H1 (cell line): Measurements from ENCODE around the gene SLC26A1. TPM values are rescaled to one million over a fixed set of nuclear protein-coding genes. Genes with fewer than 3 reads are reported as not detected.
A peak's percentile ranks its signal among the peaks of the same experiment; 100 is the strongest.

Experiments used
- CTCF ChIA-PET: fragments of 300-600 bp; sonication (Branson Sonifier 250); formaldehyde crosslinking; loops from one replicate; lab custom pipeline; 2021; ENCODE audit not compliant: partially characterized antibody; lab: Charles Lee
- POLR2A ChIA-PET: fragments of 300-600 bp; sonication (Branson Sonifier 250); formaldehyde crosslinking; loops from one replicate; lab custom pipeline; 2021; ENCODE audit warnings: inconsistent platforms; ENCODE audit not compliant: partially characterized antibody; lab: Charles Lee
- DNase-seq, 2 experiments: peaks; one replicate each; pipeline versions ENCODE4 v3.0.0 to v3.0.0-alpha.2; 2010 to 2022; ENCODE audit warnings: low spot score in 2 of 2, low read depth in 1 of 2, mixed read lengths in 1 of 2
- FAIRE-seq: peaks from 2 replicates; lab custom pipeline; 2011; peaks lifted over from hg19 to GRCh38; lab: Jason Lieb, UNC
- H2AFZ ChIP-seq: 2 replicates; pipeline ENCODE4 v1.8.1; 2012; ENCODE audit warnings: low read length, inconsistent platforms
- H2AK5ac ChIP-seq: 2 replicates; pipeline ENCODE4 v1.6.1; 2013; ENCODE audit warnings: low read depth, low read length
- H2BK120ac ChIP-seq: replicated peaks from 2 replicates; pipeline ENCODE3; 2013; ENCODE audit warnings: low read depth, low read length, inconsistent platforms
- H2BK12ac ChIP-seq: 2 replicates; pipeline ENCODE4 v1.6.1; 2013; ENCODE audit warnings: low read depth, low read length
- H2BK15ac ChIP-seq: 2 replicates; pipeline ENCODE4 v1.6.1; 2013; ENCODE audit warnings: low read length
- H2BK20ac ChIP-seq: 2 replicates; pipeline ENCODE4 v1.6.1; 2013; ENCODE audit warnings: low read length
- H2BK5ac ChIP-seq: 2 replicates; pipeline ENCODE4 v1.6.1; 2013; ENCODE audit warnings: low read depth, low read length
- H3K14ac ChIP-seq: 2 replicates; pipeline ENCODE4 v1.6.1; 2013; ENCODE audit warnings: inconsistent platforms; ENCODE audit not compliant: insufficient read length
- H3K18ac ChIP-seq: 2 replicates; pipeline ENCODE4 v1.6.1; 2013; ENCODE audit warnings: low read length; ENCODE audit errors: extremely low read depth
- H3K23ac ChIP-seq: 2 replicates; pipeline ENCODE4 v1.6.1; 2013; ENCODE audit warnings: inconsistent platforms; ENCODE audit not compliant: insufficient read length
- H3K23me2 ChIP-seq: 2 replicates; pipeline ENCODE4 v1.6.1; 2013; ENCODE audit warnings: low read depth, low read length
- H3K27ac ChIP-seq: 2 replicates; pipeline ENCODE4 v1.6.1; 2011; ENCODE audit warnings: low read depth, low read length, inconsistent platforms
- H3K27me3 ChIP-seq, 4 experiments: replicated peaks in 1 of 4; 1 replicate in 1 of 4; 2 replicates in 3 of 4; pipeline versions ENCODE4 v1.6.1 to v1.8.1; 2011 to 2013; ENCODE audit warnings: low read length in 3 of 4, mild to moderate bottlenecking in 3 of 4, inconsistent platforms in 2 of 4, mixed read lengths in 2 of 4, moderate library complexity in 1 of 4; ENCODE audit not compliant: control insufficient read depth in 3 of 4, insufficient read depth in 3 of 4; ENCODE audit errors: extremely low read depth in 1 of 4
- H3K36me3 ChIP-seq, 4 experiments: 2 replicates each; pipeline versions ENCODE4 v1.6.1 to v1.8.1; 2011 to 2013; ENCODE audit warnings: mild to moderate bottlenecking in 4 of 4, low read length in 3 of 4, moderate library complexity in 2 of 4, control low read depth in 1 of 4, inconsistent platforms in 1 of 4; ENCODE audit not compliant: insufficient read depth in 4 of 4, control insufficient read depth in 2 of 4
- H3K4ac ChIP-seq: replicated peaks from 2 replicates; pipeline ENCODE3; 2013; ENCODE audit warnings: low read length, low read depth, mixed read lengths, inconsistent platforms; ENCODE audit not compliant: insufficient read length
- H3K4me1 ChIP-seq, 4 experiments: replicated peaks in 1 of 4; 1 replicate in 1 of 4; 2 replicates in 3 of 4; pipeline versions ENCODE4 v1.6.1 to v1.8.1; 2011 to 2013; ENCODE audit warnings: low read length in 3 of 4, inconsistent platforms in 2 of 4, mixed read lengths in 1 of 4; ENCODE audit not compliant: insufficient read depth in 4 of 4, control insufficient read depth in 3 of 4
- H3K4me2 ChIP-seq, 2 experiments: 2 replicates each; pipeline versions ENCODE4 v1.6.1 to v1.8.1; 2011 to 2013; ENCODE audit warnings: low read depth in 2 of 2, low read length in 2 of 2, control low read depth in 1 of 2, inconsistent platforms in 1 of 2, mild to moderate bottlenecking in 1 of 2; ENCODE audit not compliant: insufficient read depth in 1 of 2
- H3K4me3 ChIP-seq, 4 experiments: fragments of 200-600, 300-600 bp in 1 of 4; sonication (generic), shearing (Covaris generic), sonication (Bioruptor Twin) in 1 of 4; 2 replicates each; pipeline versions ENCODE4 v1.5.1 to v1.8.1; 2011 to 2016; ENCODE audit warnings: low read length in 4 of 4, low read depth in 3 of 4, control low read depth in 2 of 4, inconsistent platforms in 2 of 4, mild to moderate bottlenecking in 2 of 4, mixed read lengths in 1 of 4, moderate library complexity in 1 of 4; ENCODE audit not compliant: insufficient read depth in 2 of 4; ENCODE audit errors: extremely low read depth in 1 of 4
- H3K56ac ChIP-seq: replicated peaks from 2 replicates; pipeline ENCODE3; 2013; ENCODE audit warnings: low read depth, mild to moderate bottlenecking, mixed read lengths, low read length, inconsistent platforms; ENCODE audit not compliant: insufficient read length
- H3K79me1 ChIP-seq: 2 replicates; pipeline ENCODE4 v1.6.1; 2013; ENCODE audit warnings: low read depth, low read length, control low read depth
- H3K79me2 ChIP-seq, 2 experiments: 2 replicates each; pipeline versions ENCODE4 v1.6.1 to v1.8.1; 2012 to 2013; ENCODE audit warnings: low read length in 2 of 2, mild to moderate bottlenecking in 2 of 2, inconsistent platforms in 1 of 2; ENCODE audit not compliant: insufficient read depth in 2 of 2, control insufficient read depth in 1 of 2
- H3K9ac ChIP-seq, 4 experiments: replicated peaks in 1 of 4; 1 replicate in 1 of 4; 2 replicates in 3 of 4; pipeline versions ENCODE4 v1.6.1 to v1.8.1; 2011 to 2013; ENCODE audit warnings: low read depth in 3 of 4, low read length in 3 of 4, control low read depth in 2 of 4, mild to moderate bottlenecking in 2 of 4, moderate library complexity in 2 of 4, inconsistent platforms in 1 of 4; ENCODE audit errors: extremely low read depth in 1 of 4
- H3K9me3 ChIP-seq, 2 experiments: 2 replicates each; pipeline versions ENCODE4 v1.6.1 to v1.8.1; 2012 to 2013; ENCODE audit warnings: mild to moderate bottlenecking in 2 of 2, moderate library complexity in 2 of 2, control low read depth in 1 of 2, inconsistent platforms in 1 of 2, low read depth in 1 of 2, low read length in 1 of 2, mixed read lengths in 1 of 2; ENCODE audit not compliant: insufficient read depth in 2 of 2
- H4K20me1 ChIP-seq, 2 experiments: replicated peaks in 1 of 2; 2 replicates each; pipeline versions ENCODE3 to v1.8.1; 2011 to 2013; ENCODE audit warnings: inconsistent platforms in 2 of 2, low read length in 2 of 2, mild to moderate bottlenecking in 1 of 2; ENCODE audit not compliant: insufficient read depth in 2 of 2, control insufficient read depth in 1 of 2
- H4K5ac ChIP-seq: 2 replicates; pipeline ENCODE4 v1.6.1; 2013; ENCODE audit warnings: low read length, low read depth, mixed read lengths, inconsistent platforms; ENCODE audit not compliant: insufficient read length
- H4K8ac ChIP-seq: 2 replicates; pipeline ENCODE4 v1.8.0; 2013; ENCODE audit warnings: mild to moderate bottlenecking, moderate library complexity, low read length, inconsistent platforms; ENCODE audit not compliant: insufficient read depth; ENCODE audit errors: extremely low read depth
- H4K91ac ChIP-seq: replicated peaks from 2 replicates; pipeline ENCODE3; 2013; ENCODE audit warnings: low read length, mixed read lengths, inconsistent platforms; ENCODE audit not compliant: insufficient read length
- ASH2L ChIP-seq: fragments of 200-600, 300-600 bp; sonication (generic); IDR thresholded peaks from one replicate; pipeline ENCODE4 v1.7.1; 2017; ENCODE audit warnings: low read length
- BRCA1 ChIP-seq: IDR thresholded peaks from 2 replicates; pipeline ENCODE4 v1.6.1; 2012; ENCODE audit warnings: low read depth, low read length, improper control_type of control experiment
- CREB1 ChIP-seq: IDR thresholded peaks from 2 replicates; pipeline ENCODE4 v1.6.1; 2012; ENCODE audit warnings: inconsistent platforms
- EGR1 ChIP-seq: IDR thresholded peaks from 2 replicates; pipeline ENCODE4 v1.6.1; 2011; ENCODE audit warnings: low read depth, low read length, borderline replicate concordance
- MAFK ChIP-seq: IDR thresholded peaks from 2 replicates; pipeline ENCODE4 v1.6.1; 2012; ENCODE audit warnings: low read depth, mild to moderate bottlenecking, improper control_type of control experiment, low read length
- PHF8 ChIP-seq: fragments of 200-600 bp; sonication (generic); conservative IDR thresholded peaks from 2 replicates; pipeline ENCODE4 v1.7.1; 2012; ENCODE audit warnings: low read depth, mild to moderate bottlenecking, inconsistent platforms, low read length, moderate library complexity
- RBBP5 ChIP-seq: IDR thresholded peaks from 2 replicates; pipeline ENCODE4 v1.7.1; 2012; ENCODE audit warnings: low read depth, mild to moderate bottlenecking, inconsistent platforms, low read length, moderate library complexity, borderline replicate concordance
- SUZ12 ChIP-seq: fragments of 200-600 bp; sonication (generic); IDR thresholded peaks from 2 replicates; pipeline ENCODE4 v1.6.1; 2012; ENCODE audit warnings: mild to moderate bottlenecking, inconsistent platforms, low read length, moderate library complexity, mixed read lengths
- TEAD4 ChIP-seq: IDR thresholded peaks from 2 replicates; pipeline ENCODE4 v1.6.1; 2012; ENCODE audit warnings: low read depth, low read length, inconsistent platforms, mixed read lengths
- WGBS, 2 experiments: shearing (Covaris generic) in 1 of 2; methylation state at CpG; one replicate each; pipeline versions ENCODE4 v1.1.6 to v1.1.7; 2013 to 2015; ENCODE audit warnings: low lambda C conversion rate in 2 of 2, mixed read lengths in 2 of 2, inconsistent platforms in 1 of 2, low coverage in 1 of 2, missing lambda C conversion rate in 1 of 2; ENCODE audit not compliant: insufficient replicate concordance in 2 of 2, insufficient coverage in 1 of 2, insufficient read length in 1 of 2; ENCODE audit errors: extremely low coverage in 1 of 2, missing lambda C conversion rate in 1 of 2; 5-methylcytosine and 5-hydroxymethylcytosine counted together
- polyA plus RNA-seq, 7 experiments: library from polyadenylated mRNA; depleted of rRNA in 3 of 7; stranded (reverse) in 5 of 7; unstranded in 2 of 7; fragments of >200 nt in 5 of 7; fragments of 200-250 nt in 2 of 7; gene quantifications; 1 replicate in 5 of 7; 2 replicates in 1 of 7; 4 replicates in 1 of 7; pipeline versions ENCODE4 v1.2.1 to v1.2.3, GENCODE V29; 2011 to 2013; ENCODE audit warnings: missing spikeins in 2 of 7, mixed read lengths in 2 of 7
- total RNA-seq: library from RNA; stranded (reverse); fragmentation: NEBNext Ultra II Directional; extraction: Animal tissue kit (Norgen Biotek cat#: 25700); gene quantifications from 2 replicates; pipeline ENCODE4 v1.2.1, GENCODE V29; 2021
- TF ChIP-seq, protein P1 (sequence below): IDR thresholded peaks from 2 replicates; pipeline ENCODE4 v1.6.1; 2011; ENCODE audit warnings: low read depth, mild to moderate bottlenecking, low read length; ENCODE audit not compliant: insufficient read depth

Gene SLC26A1
- total and polyA plus RNA-seq, 2 of the 8 experiments (the other 6 are each of a cell fraction or from before 2014, with no cell fraction given) = 0.11 TPM; not detected in 1

DNA sequence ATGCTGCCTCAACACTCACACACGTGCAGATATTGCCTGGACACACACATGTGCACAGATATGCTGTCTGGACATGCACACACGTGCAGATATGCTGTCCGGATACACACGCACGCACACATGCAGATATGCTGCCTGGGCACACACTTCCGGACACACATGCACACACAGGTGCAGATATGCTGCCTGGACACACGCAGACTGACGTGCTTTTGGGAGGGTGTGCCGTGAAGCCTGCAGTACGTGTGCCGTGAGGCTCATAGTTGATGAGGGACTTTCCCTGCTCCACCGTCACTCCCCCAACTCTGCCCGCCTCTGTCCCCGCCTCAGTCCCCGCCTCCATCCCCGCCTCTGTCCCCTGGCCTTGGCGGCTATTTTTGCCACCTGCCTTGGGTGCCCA, 32.9 kb upstream of the SLC26A1 start:
- Histone ChIP-seq H2BK20ac (no peak overlapping the region), H3K9ac (no peak overlapping the region), H4K5ac (no peak overlapping the region), H3K4me1 (peaks cover 0 to 14% (median 4%) of the 10 kb centered on the region in 4 experiments; a peak in 4 of 7 replicates), H3K79me1 (no peaks in the 10 kb centered on the region), H3K79me2 (no peaks in the 10 kb centered on the region), H4K91ac (peak overlapping the region; percentile 81), H2BK15ac (no peak overlapping the region), H3K14ac (no peak overlapping the region), H3K23me2 (no peaks in the 10 kb centered on the region; the same call in 1 of the 2 replicates), H2BK5ac (no peak overlapping the region), H3K18ac (no peak overlapping the region), H3K9me3 (no peaks in the 10 kb centered on the region), H3K4me3 (peak overlapping the region in 1 of 4 experiments; percentile 8; a peak in 1 of 8 replicates), H2AFZ (no peak overlapping the region), H3K4me2 (no peak overlapping the region), H3K36me3 (peaks cover 0 to 9% (median 8%) of the 10 kb centered on the region in 4 experiments; a peak in 5 of 8 replicates), H3K56ac (no peak overlapping the region), H3K27ac (no peak overlapping the region), H2AK5ac (no peak overlapping the region), H3K23ac (no peak overlapping the region), H3K27me3 (0 out of 7 replicates have a peak, but pooled peaks cover 0 to 5% (median 0%) of the 10 kb centered on the region in 4 experiments), H3K4ac (peak overlapping the region; percentile 91), H4K8ac (no peak overlapping the region), H2BK120ac (peak overlapping the region; percentile 35), H4K20me1 (peaks cover 0 to 15% of the 10 kb centered on the region in 2 experiments), H2BK12ac (no peak overlapping the region; the same call in 1 of the 2 replicates)
- TF ChIP-seq PHF8 = no peak
- TF ChIP-seq, protein P1, sequence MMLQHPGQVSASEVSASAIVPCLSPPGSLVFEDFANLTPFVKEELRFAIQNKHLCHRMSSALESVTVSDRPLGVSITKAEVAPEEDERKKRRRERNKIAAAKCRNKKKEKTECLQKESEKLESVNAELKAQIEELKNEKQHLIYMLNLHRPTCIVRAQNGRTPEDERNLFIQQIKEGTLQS = no peak
- TF ChIP-seq CREB1 = no peak
- TF ChIP-seq BRCA1 = no peak
- TF ChIP-seq SUZ12 = no peak
- TF ChIP-seq MAFK = no peak
- no peak for TF ChIP-seq RBBP5
- no peak for TF ChIP-seq TEAD4
- no peak for TF ChIP-seq ASH2L
- TF ChIP-seq EGR1 = no peak
- FAIRE-seq = no peak
- 74% methylated on average over 15 of the region's 17 CpGs; no CpG with 5 or more reads in 1 of the 2 experiments for WGBS, 2 experiments
- no peak for DNase-seq
- POLR2A ChIA-PET = interaction anchor here (1.1 kb wide), 1 partner anchor 10 kb away, joined by 5 read pairs; no protein-coding TSS in a partner anchor
- CTCF ChIA-PET = interaction anchor here (0.6 to 0.7 kb wide), 2 partner anchors 238 to 252 kb away, joined by 3 read pairs; no protein-coding TSS in a partner anchor
